ENCODE data around the gene SLC35F4.

- TF ChIP-seq CTCF (IDR thresholded peaks at IDR 0.05 in 8 of 11, conservative IDR thresholded peaks at IDR 0.05 in 3 of 11): no peak
- TF ChIP-seq POLR2A (IDR thresholded peaks at IDR 0.05): no peak
Observed at GRCh38 chr14:57612946-57613345, 252.9 kb downstream of the SLC35F4 start.
